Endodermal cell (in vitro differentiated cells): Measurements from ENCODE around the gene FRS3. TPM values are rescaled to one million over a fixed set of nuclear protein-coding genes. Genes with fewer than 3 reads are reported as not detected.

Experiments
- DNase-seq: peaks from one replicate; pipeline ENCODE4 v3.0.0-alpha.2; 2017
- H3K27ac ChIP-seq: 2 replicates; pipeline ENCODE4 v1.5.1; 2013; ENCODE audit warnings: mild to moderate bottlenecking, low read depth, low read length, moderate library complexity
- H3K27me3 ChIP-seq: 2 replicates; pipeline ENCODE4 v1.6.1; 2013; ENCODE audit warnings: mild to moderate bottlenecking, low read length, moderate library complexity; ENCODE audit not compliant: insufficient read depth, control insufficient read depth, poor library complexity, severe bottlenecking
- H3K36me3 ChIP-seq: 2 replicates; pipeline ENCODE4 v1.7.0; 2013; ENCODE audit warnings: mild to moderate bottlenecking, low read length, moderate library complexity; ENCODE audit not compliant: control insufficient read depth, insufficient read depth
- H3K4me1 ChIP-seq: one replicate; pipeline ENCODE4 v1.7.0; 2013; ENCODE audit warnings: low read length; ENCODE audit not compliant: control insufficient read depth, insufficient read depth
- H3K4me3 ChIP-seq: 2 replicates; pipeline ENCODE4 v1.5.1; 2013; ENCODE audit warnings: mild to moderate bottlenecking, low read length, moderate library complexity
- H3K9ac ChIP-seq: 2 replicates; pipeline ENCODE4 v1.6.1; 2013; ENCODE audit warnings: mild to moderate bottlenecking, low read length, moderate library complexity; ENCODE audit not compliant: poor library complexity, severe bottlenecking; ENCODE audit errors: extremely low read depth
- H3K9me3 ChIP-seq: 2 replicates; pipeline ENCODE4 v1.6.1; 2013; ENCODE audit warnings: mild to moderate bottlenecking, low read length, moderate library complexity; ENCODE audit not compliant: control insufficient read depth
- H3K27ac Mint-ChIP-seq: 2 replicates; pipeline ENCODE4 v1.8.0; 2020; ENCODE audit warnings: mixed read lengths
- H3K27me3 Mint-ChIP-seq: 2 replicates; pipeline ENCODE4 v1.8.0; 2021; ENCODE audit warnings: mild to moderate bottlenecking, mixed read lengths; ENCODE audit not compliant: insufficient read depth
- H3K36me3 Mint-ChIP-seq: 2 replicates; pipeline ENCODE4 v1.8.0; 2020; ENCODE audit warnings: low read depth, mixed read lengths
- H3K4me1 Mint-ChIP-seq: 2 replicates; pipeline ENCODE4 v1.8.0; 2020; ENCODE audit warnings: mixed read lengths
- H3K4me3 Mint-ChIP-seq: 2 replicates; pipeline ENCODE4 v1.8.0; 2020; ENCODE audit warnings: mild to moderate bottlenecking, moderate library complexity, mixed read lengths
- H3K9me3 Mint-ChIP-seq: 2 replicates; pipeline ENCODE4 v1.8.0; 2020; ENCODE audit warnings: mild to moderate bottlenecking, mixed read lengths
- WGBS, 2 experiments: methylation state at CpG; one replicate each; pipeline versions ENCODE4 v1.1.5 to v1.1.7; 2013; ENCODE audit warnings: missing lambda C conversion rate in 2 of 2, mixed read lengths in 1 of 2; ENCODE audit not compliant: insufficient coverage in 1 of 2, insufficient read length in 1 of 2; 5-methylcytosine and 5-hydroxymethylcytosine counted together
- total RNA-seq, 2 donors: library from RNA; stranded (reverse); fragmentation: NEBNext Ultra II Directional in 1 of 2; extraction: Animal tissue kit (Norgen Biotek cat#: 25700) in 1 of 2; gene quantifications; 2 replicates in 1 of 2; 3 replicates in 1 of 2; pipeline ENCODE4 v1.2.1, GENCODE V29; 2021
- TF ChIP-seq, protein P1 (sequence below): fragments of 200-600 bp; sonication (generic); conservative IDR thresholded peaks from 2 replicates; pipeline ENCODE4 v1.5.0; 2021; ENCODE audit warnings: antibody characterized with exemption, mild to moderate bottlenecking

FRS3 gene
- total RNA-seq, 2 donors from 2014 or later: 7.5 to 12.0 TPM

DNA sequence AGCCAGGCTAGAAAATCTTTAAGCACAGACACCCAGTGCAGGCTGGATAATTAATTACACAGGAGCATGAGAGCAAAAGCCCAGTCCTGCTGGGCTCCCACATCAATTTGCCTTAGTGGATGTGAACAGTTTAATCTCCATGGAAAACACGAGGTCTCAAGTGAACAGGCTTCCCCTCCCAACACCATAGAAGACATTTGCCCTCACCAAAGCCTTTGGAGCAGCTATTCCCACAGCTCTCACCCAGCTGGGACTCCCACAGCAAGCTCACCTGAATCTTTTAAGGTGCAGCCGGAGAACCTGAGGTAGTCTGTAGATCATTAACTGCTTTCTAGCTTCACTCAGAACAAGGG, 19.8 kb upstream of the FRS3 start:
- H3K4me3 Mint-ChIP-seq: no peak overlapping the region
- Histone ChIP-seq H3K36me3 (peaks cover 29% of the 10 kb centered on the region), H3K27ac (no peak overlapping the region), H3K9me3 (no peaks in the 10 kb centered on the region), H3K9ac (no peak overlapping the region), H3K4me3 (no peak overlapping the region), H3K27me3 (no peaks in the 10 kb centered on the region), H3K4me1 (no peaks in the 10 kb centered on the region)
- H3K27ac Mint-ChIP-seq: no peak overlapping the region
- peak; percentile 11 for DNase-seq
- 89 to 100% methylated on average over 1 to 2 of the region's 2 CpGs for WGBS, 2 experiments
- H3K9me3 Mint-ChIP-seq: no peaks in the 10 kb centered on the region
- H3K36me3 Mint-ChIP-seq: peaks cover 9% of the 10 kb centered on the region
- TF ChIP-seq, protein P1, sequence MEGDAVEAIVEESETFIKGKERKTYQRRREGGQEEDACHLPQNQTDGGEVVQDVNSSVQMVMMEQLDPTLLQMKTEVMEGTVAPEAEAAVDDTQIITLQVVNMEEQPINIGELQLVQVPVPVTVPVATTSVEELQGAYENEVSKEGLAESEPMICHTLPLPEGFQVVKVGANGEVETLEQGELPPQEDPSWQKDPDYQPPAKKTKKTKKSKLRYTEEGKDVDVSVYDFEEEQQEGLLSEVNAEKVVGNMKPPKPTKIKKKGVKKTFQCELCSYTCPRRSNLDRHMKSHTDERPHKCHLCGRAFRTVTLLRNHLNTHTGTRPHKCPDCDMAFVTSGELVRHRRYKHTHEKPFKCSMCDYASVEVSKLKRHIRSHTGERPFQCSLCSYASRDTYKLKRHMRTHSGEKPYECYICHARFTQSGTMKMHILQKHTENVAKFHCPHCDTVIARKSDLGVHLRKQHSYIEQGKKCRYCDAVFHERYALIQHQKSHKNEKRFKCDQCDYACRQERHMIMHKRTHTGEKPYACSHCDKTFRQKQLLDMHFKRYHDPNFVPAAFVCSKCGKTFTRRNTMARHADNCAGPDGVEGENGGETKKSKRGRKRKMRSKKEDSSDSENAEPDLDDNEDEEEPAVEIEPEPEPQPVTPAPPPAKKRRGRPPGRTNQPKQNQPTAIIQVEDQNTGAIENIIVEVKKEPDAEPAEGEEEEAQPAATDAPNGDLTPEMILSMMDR: no peak
- H3K4me1 Mint-ChIP-seq: no peaks in the 10 kb centered on the region
- H3K27me3 Mint-ChIP-seq: no peaks in the 10 kb centered on the region

DNA sequence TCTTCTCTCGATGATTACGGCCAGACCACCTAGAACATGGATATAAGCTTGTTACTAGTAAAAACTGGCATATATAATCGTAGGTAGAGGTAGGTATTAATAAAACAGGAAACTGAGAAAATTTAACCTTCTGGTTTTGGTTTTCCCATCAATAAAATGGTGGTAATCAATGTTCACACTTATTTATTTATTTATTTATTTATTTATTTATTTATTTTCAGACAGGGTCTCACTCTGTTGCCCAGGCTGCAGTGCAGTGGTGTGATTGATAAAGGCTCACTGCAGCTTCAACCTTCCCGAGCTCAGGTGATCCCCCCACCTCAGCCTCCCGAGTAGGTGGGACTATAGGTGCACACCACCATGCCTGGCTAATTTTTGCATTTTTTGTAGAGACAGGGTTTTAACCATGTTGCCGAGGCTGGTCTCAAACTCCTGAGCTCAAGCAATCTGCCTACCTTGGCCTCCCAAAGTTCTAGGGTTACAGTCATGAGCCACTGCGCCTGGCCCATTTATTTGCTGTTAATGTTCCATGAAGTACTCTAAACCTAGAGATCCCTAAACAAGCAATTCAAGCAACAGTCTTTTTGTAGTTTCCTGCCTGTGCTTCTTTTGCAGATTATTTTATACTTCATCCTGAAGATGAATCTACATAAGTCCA, 19.3 kb upstream of the FRS3 start:
- Histone ChIP-seq H3K9ac (no peak overlapping the region), H3K9me3 (no peaks in the 10 kb centered on the region), H3K36me3 (peaks cover 31% of the 10 kb centered on the region), H3K4me3 (no peak overlapping the region), H3K27ac (no peak overlapping the region), H3K27me3 (no peaks in the 10 kb centered on the region), H3K4me1 (no peaks in the 10 kb centered on the region)
- TF ChIP-seq, protein P1: no peak
- DNase-seq: peak; percentile 13
- Mint-ChIP-seq H3K4me1 (no peaks in the 10 kb centered on the region), H3K27me3 (no peaks in the 10 kb centered on the region), H3K27ac (no peak overlapping the region), H3K4me3 (no peak overlapping the region), H3K9me3 (no peaks in the 10 kb centered on the region), H3K36me3 (peaks cover 9% of the 10 kb centered on the region)
- 94 to 95% methylated on average over 5 to 7 of the region's 7 CpGs for WGBS, 2 experiments

DNA sequence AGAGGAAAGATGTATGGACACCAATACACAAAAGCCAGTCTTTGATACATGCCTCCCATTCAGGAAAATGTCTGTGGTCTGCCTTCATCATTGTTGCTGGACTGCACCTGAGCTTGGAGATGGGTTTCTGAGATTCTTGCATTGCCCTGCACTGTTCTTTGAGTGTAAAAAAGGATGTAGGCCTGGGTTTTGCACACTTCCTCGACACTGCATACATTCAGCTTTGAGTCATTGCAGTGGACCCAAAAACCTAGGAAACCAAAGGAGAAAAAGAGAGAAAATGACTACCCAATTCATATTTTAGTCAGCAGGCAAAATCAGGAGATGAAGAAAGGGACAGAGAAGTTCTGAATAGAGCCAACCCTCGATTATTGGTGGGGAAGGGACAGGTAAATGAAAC, 16.8 kb upstream of the FRS3 start:
- no peak overlapping the region for H3K4me3 Mint-ChIP-seq
- Histone ChIP-seq H3K9ac (no peak overlapping the region), H3K9me3 (no peaks in the 10 kb centered on the region), H3K27me3 (no peaks in the 10 kb centered on the region), H3K36me3 (peaks cover 43% of the 10 kb centered on the region), H3K27ac (no peak overlapping the region), H3K4me1 (no peaks in the 10 kb centered on the region), H3K4me3 (no peak overlapping the region)
- WGBS, 2 experiments: 92 to 93% methylated on average over 1 to 2 of the region's 2 CpGs
- H3K36me3 Mint-ChIP-seq: peaks cover 21% of the 10 kb centered on the region
- TF ChIP-seq, protein P1: no peak
- no peaks in the 10 kb centered on the region for H3K9me3 Mint-ChIP-seq
- H3K27ac Mint-ChIP-seq: no peak overlapping the region
- no peaks in the 10 kb centered on the region for H3K27me3 Mint-ChIP-seq
- H3K4me1 Mint-ChIP-seq: no peaks in the 10 kb centered on the region
- peak; percentile 1 for DNase-seq
